K562 (cell line): Measurements from ENCODE around the gene ATP1A3.

Source experiments
- BRCA1 ChIP-seq, 2 experiments: fragments of 450-650 bp in 1 of 2; sonication (generic) in 1 of 2; formaldehyde crosslinking in 1 of 2; IDR thresholded peaks; 2 replicates each; pipeline versions ENCODE4 v1.5.0 to v1.6.1; 2017 to 2020; ENCODE audit warnings: mild to moderate bottlenecking in 1 of 2, missing genetic modification reagents in 1 of 2
- CTCF ChIP-seq, 3 experiments: IDR thresholded peaks in 2 of 3; conservative IDR thresholded peaks in 1 of 3; 2 replicates each; pipeline ENCODE4 v1.5.1; 2011 to 2012; ENCODE audit warnings: low read length in 3 of 3, mild to moderate bottlenecking in 3 of 3, control low read depth in 2 of 3, improper control_type of control experiment in 1 of 3, inconsistent platforms in 1 of 3, low read depth in 1 of 3, mixed read lengths in 1 of 3, moderate library complexity in 1 of 3; ENCODE audit not compliant: insufficient read depth in 2 of 3
- EZH2 ChIP-seq: IDR thresholded peaks from 2 replicates; pipeline ENCODE4 v1.6.1; 2012; ENCODE audit warnings: low read depth, mild to moderate bottlenecking, inconsistent platforms, low read length, borderline replicate concordance
- PPARD ChIP-seq: fragments of 250-450 bp; sonication (Bioruptor Pico); IDR thresholded peaks from 2 replicates; pipeline ENCODE4 v1.8.0; 2022; ENCODE audit warnings: inconsistent platforms, mild to moderate bottlenecking, moderate library complexity
- YY1 ChIP-seq, 3 experiments: IDR thresholded peaks; 2 replicates each; pipeline ENCODE4 v1.6.1; 2011; ENCODE audit warnings: low read length in 2 of 3, mild to moderate bottlenecking in 2 of 3, moderate library complexity in 2 of 3, borderline replicate concordance in 1 of 3, control low read depth in 1 of 3, low read depth in 1 of 3; ENCODE audit not compliant: insufficient read depth in 3 of 3, insufficient replicate concordance in 2 of 3, control insufficient read depth in 1 of 3, insufficient read length in 1 of 3; ENCODE audit errors: extremely low read depth in 1 of 3
- ZBTB26 ChIP-seq: fragments of 450-650 bp; formaldehyde crosslinking; IDR thresholded peaks from 2 replicates; pipeline ENCODE4 v1.4.0; 2022; ENCODE audit warnings: missing genetic modification characterization
- ZBTB7A ChIP-seq: IDR thresholded peaks from 2 replicates; pipeline ENCODE4 v1.6.1; 2011; ENCODE audit warnings: low read depth, mild to moderate bottlenecking, low read length, moderate library complexity, borderline replicate concordance; ENCODE audit not compliant: control insufficient read depth
- ZNF282 ChIP-seq: sonication (generic); formaldehyde crosslinking; IDR thresholded peaks from 2 replicates; pipeline ENCODE4 v1.8.1; 2023; ENCODE audit warnings: missing genetic modification reagents

GRCh38 chr19:42017040-42017439 is 23.0 kb upstream of the ATP1A3 start:
- TF ChIP-seq CTCF (IDR thresholded peaks at IDR 0.05 in 2 of 3, conservative IDR thresholded peaks at IDR 0.05 in 1 of 3; ENCODE audit: insufficient read depth in 2 of 3, low read depth in 1 of 3, low read length in 3 of 3) (no peak), BRCA1 (IDR thresholded peaks at IDR 0.05) (no peak), BRCA1 (CRISPR knock-in tag; IDR thresholded peaks at IDR 0.05) (no peak), ZBTB26 (CRISPR knock-in tag) (no peak), YY1 (IDR thresholded peaks at IDR 0.05; ENCODE audit: borderline replicate concordance in 1 of 3, control insufficient read depth in 1 of 3, extremely low read depth in 1 of 3, insufficient read depth in 3 of 3, insufficient read length in 1 of 3, insufficient replicate concordance in 2 of 3, low read depth in 1 of 3, low read length in 2 of 3) (no peak), ZNF282 (CRISPR knock-in tag) (no peak), ZBTB7A (no peak), PPARD (CRISPR knock-in tag) (no peak), EZH2 (no peak)
